WTC11 (cell line): ENCODE results near the gene QKI. TPM values are rescaled to one million over a fixed set of nuclear protein-coding genes. Genes with fewer than 3 reads are reported as not detected.

ENCODE experiments used
- ATAC-seq: fragments of 200-7000 bp; cut with Tn5 transposase; 2 replicates; pipeline ENCODE4 v1.10.0; 2021; ENCODE audit warnings: mild to moderate bottlenecking, moderate library complexity
- CTCF ChIA-PET: fragments of 300-600 bp; sonication (Branson Sonifier 250); formaldehyde crosslinking; loops from one replicate; lab custom pipeline; 2021; ENCODE audit warnings: antibody characterized with exemption; lab: Charles Lee
- POLR2A ChIA-PET: fragments of 350-600 bp; sonication (Branson Sonifier 250); formaldehyde crosslinking; loops from one replicate; lab custom pipeline; 2021; ENCODE audit warnings: antibody characterized with exemption; lab: Charles Lee
- DNase-seq: peaks from one replicate; pipeline ENCODE4 v3.0.0; 2021; ENCODE audit warnings: low spot score
- H3K27ac Mint-ChIP-seq: 2 replicates; pipeline ENCODE4 v1.8.0; 2021; ENCODE audit warnings: mixed read lengths
- H3K27me3 Mint-ChIP-seq: 2 replicates; pipeline ENCODE4 v1.8.0; 2021; ENCODE audit warnings: low read depth, mild to moderate bottlenecking, moderate library complexity, mixed read lengths
- H3K36me3 Mint-ChIP-seq: 2 replicates; pipeline ENCODE4 v1.8.0; 2021; ENCODE audit warnings: mixed read lengths
- H3K4me1 Mint-ChIP-seq: 2 replicates; pipeline ENCODE4 v1.8.0; 2022; ENCODE audit warnings: mixed read lengths
- H3K4me3 Mint-ChIP-seq: 2 replicates; pipeline ENCODE4 v1.8.0; 2021; ENCODE audit warnings: mild to moderate bottlenecking, moderate library complexity, mixed read lengths
- H3K9me3 Mint-ChIP-seq: 2 replicates; pipeline ENCODE4 v1.8.0; 2021; ENCODE audit warnings: mixed read lengths
- ATF1 ChIP-seq: sonication (generic); formaldehyde crosslinking; IDR thresholded peaks from 2 replicates; pipeline ENCODE4 v1.8.1; 2023; ENCODE audit warnings: mild to moderate bottlenecking, moderate library complexity, missing genetic modification reagents
- CREB1 ChIP-seq: sonication (generic); formaldehyde crosslinking; IDR thresholded peaks from 2 replicates; pipeline ENCODE4 v1.8.0; 2023; ENCODE audit warnings: mild to moderate bottlenecking, missing genetic modification reagents
- FOXJ3 ChIP-seq: sonication (generic); formaldehyde crosslinking; IDR thresholded peaks from 2 replicates; pipeline ENCODE4 v1.9.0; 2021; ENCODE audit warnings: missing genetic modification reagents, mild to moderate bottlenecking, borderline replicate concordance
- FOXP1 ChIP-seq: sonication (generic); formaldehyde crosslinking; IDR thresholded peaks from 2 replicates; pipeline ENCODE4 v1.8.0; 2022; ENCODE audit warnings: missing genetic modification reagents, mild to moderate bottlenecking, moderate library complexity, borderline replicate concordance
- JAZF1 ChIP-seq: fragments of 250-450 bp; sonication (Bioruptor Pico); IDR thresholded peaks from 2 replicates; pipeline ENCODE4 v1.9.0; 2021; ENCODE audit warnings: moderate library complexity, mild to moderate bottlenecking, inconsistent platforms
- NFE2L1 ChIP-seq: sonication (generic); formaldehyde crosslinking; IDR thresholded peaks from 2 replicates; pipeline ENCODE4 v1.8.1; 2023; ENCODE audit warnings: missing genetic modification reagents
- NR3C1 ChIP-seq: sonication (generic); formaldehyde crosslinking; conservative IDR thresholded peaks from 2 replicates; pipeline ENCODE4 v1.8.1; 2023; ENCODE audit warnings: low read depth, mild to moderate bottlenecking, missing genetic modification reagents
- SMAD4 ChIP-seq: sonication (generic); formaldehyde crosslinking; IDR thresholded peaks from 2 replicates; pipeline ENCODE4 v1.8.0; 2022; ENCODE audit warnings: mild to moderate bottlenecking, missing genetic modification reagents
- SOX15 ChIP-seq: fragments of 250-450 bp; sonication (Bioruptor Pico); IDR thresholded peaks from 2 replicates; pipeline ENCODE4 v1.9.0; 2021; ENCODE audit warnings: mild to moderate bottlenecking
- TEAD4 ChIP-seq: sonication (generic); formaldehyde crosslinking; IDR thresholded peaks from 2 replicates; pipeline ENCODE4 v1.8.0; 2022; ENCODE audit warnings: mild to moderate bottlenecking, missing genetic modification reagents
- ZNF396 ChIP-seq: fragments of 250-450 bp; sonication (Bioruptor Pico); IDR thresholded peaks from 2 replicates; pipeline ENCODE4 v1.8.0; 2021; ENCODE audit warnings: mild to moderate bottlenecking, moderate library complexity, borderline replicate concordance
- ZNF416 ChIP-seq: fragments of 250-450 bp; sonication (Bioruptor Pico); IDR thresholded peaks from 2 replicates; pipeline ENCODE4 v1.9.0; 2021; ENCODE audit warnings: mild to moderate bottlenecking, inconsistent platforms
- total RNA-seq: library from RNA; stranded (reverse); gene quantifications from 3 replicates; pipeline ENCODE4 v1.2.3, GENCODE V29; 2021
- TF ChIP-seq, protein P1 (sequence below): sonication (generic); formaldehyde crosslinking; IDR thresholded peaks from 2 replicates; pipeline ENCODE4 v1.8.0; 2022; ENCODE audit warnings: mild to moderate bottlenecking, missing genetic modification reagents
- TF ChIP-seq, protein P2 (sequence below): fragments of 250-450 bp; sonication (Bioruptor Pico); conservative IDR thresholded peaks from 2 replicates; pipeline ENCODE4 v1.9.0; 2021; ENCODE audit warnings: mild to moderate bottlenecking
- TF ChIP-seq, protein P3 (sequence below): sonication (generic); formaldehyde crosslinking; IDR thresholded peaks from 2 replicates; pipeline ENCODE4 v1.8.0; 2023; ENCODE audit warnings: mild to moderate bottlenecking, missing genetic modification reagents
- TF ChIP-seq, protein P4 (sequence below): sonication (generic); formaldehyde crosslinking; IDR thresholded peaks from 2 replicates; pipeline ENCODE4 v1.8.1; 2023; ENCODE audit warnings: mild to moderate bottlenecking, missing genetic modification reagents
- TF ChIP-seq, protein P5 (sequence below): fragments of 250-450 bp; sonication (Bioruptor Pico); IDR thresholded peaks from 2 replicates; pipeline ENCODE4 v1.9.0; 2021; ENCODE audit warnings: mild to moderate bottlenecking, borderline replicate concordance
- TF ChIP-seq, protein P6 (sequence below): sonication (generic); formaldehyde crosslinking; IDR thresholded peaks from 2 replicates; pipeline ENCODE4 v1.8.1; 2023; ENCODE audit warnings: mild to moderate bottlenecking, missing genetic modification reagents, moderate library complexity
- TF ChIP-seq, protein P7 (sequence below): sonication (generic); formaldehyde crosslinking; IDR thresholded peaks from 2 replicates; pipeline ENCODE4 v1.8.1; 2022; ENCODE audit warnings: low read depth, missing genetic modification reagents, borderline replicate concordance

QKI gene
- total RNA-seq, 1 experiment from 2014 or later: 145 TPM

DNA sequence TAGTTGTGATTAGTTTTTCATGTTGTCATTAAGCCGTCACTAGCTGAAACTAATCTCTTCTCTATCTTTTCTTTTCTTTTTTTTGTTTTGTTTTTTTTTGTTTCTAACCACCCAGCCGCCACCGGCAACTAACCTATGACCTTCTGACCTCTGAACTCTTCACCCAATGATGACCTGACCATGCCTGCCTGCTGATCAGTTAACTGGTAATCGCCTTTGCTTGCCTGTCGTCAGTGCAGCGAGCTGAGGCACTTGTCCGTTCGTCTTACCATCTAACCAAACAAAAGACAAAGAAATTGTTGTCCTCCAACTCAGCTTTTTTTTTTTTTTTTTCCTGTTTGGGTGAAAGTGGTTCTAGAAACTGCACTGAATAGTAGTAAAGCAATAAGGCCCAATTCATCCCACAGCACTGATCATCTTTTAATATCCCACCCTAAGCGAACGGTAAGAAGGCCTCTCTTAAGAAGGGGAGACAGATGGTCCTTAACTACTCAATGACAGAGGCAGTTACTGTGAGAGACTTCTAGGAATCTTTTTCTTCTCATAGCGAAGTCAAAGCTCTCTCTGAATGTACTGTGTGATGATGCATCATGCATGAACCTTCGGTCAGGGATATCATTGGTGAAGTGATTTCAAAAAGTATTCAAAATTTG is 156.2 kb downstream of the QKI start:
- H3K27ac Mint-ChIP-seq: peak overlapping the region; percentile 54; the same call in 1 of the 2 replicates

More for the DNA sequence above, 156.2 kb downstream of the QKI start:
- ChIA-PET POLR2A (interaction anchor here (0.6 kb wide), 1 partner anchor 141 kb away, joined by 3 read pairs; no protein-coding TSS in a partner anchor), CTCF (no interaction called here)
- DNase-seq: no peak
- no peak overlapping the region for H3K4me3 Mint-ChIP-seq
- no peaks in the 10 kb centered on the region for H3K9me3 Mint-ChIP-seq
- no peaks in the 10 kb centered on the region for H3K27me3 Mint-ChIP-seq
- H3K4me1 Mint-ChIP-seq: peaks cover 35% of the 10 kb centered on the region
- H3K36me3 Mint-ChIP-seq: peaks cover 16% of the 10 kb centered on the region
- ATAC-seq: no peak
- no peak for TF ChIP-seq SMAD4
- TF ChIP-seq, protein P1, sequence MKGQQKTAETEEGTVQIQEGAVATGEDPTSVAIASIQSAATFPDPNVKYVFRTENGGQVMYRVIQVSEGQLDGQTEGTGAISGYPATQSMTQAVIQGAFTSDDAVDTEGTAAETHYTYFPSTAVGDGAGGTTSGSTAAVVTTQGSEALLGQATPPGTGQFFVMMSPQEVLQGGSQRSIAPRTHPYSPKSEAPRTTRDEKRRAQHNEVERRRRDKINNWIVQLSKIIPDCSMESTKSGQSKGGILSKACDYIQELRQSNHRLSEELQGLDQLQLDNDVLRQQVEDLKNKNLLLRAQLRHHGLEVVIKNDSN: no peak
- TF ChIP-seq, protein P2, sequence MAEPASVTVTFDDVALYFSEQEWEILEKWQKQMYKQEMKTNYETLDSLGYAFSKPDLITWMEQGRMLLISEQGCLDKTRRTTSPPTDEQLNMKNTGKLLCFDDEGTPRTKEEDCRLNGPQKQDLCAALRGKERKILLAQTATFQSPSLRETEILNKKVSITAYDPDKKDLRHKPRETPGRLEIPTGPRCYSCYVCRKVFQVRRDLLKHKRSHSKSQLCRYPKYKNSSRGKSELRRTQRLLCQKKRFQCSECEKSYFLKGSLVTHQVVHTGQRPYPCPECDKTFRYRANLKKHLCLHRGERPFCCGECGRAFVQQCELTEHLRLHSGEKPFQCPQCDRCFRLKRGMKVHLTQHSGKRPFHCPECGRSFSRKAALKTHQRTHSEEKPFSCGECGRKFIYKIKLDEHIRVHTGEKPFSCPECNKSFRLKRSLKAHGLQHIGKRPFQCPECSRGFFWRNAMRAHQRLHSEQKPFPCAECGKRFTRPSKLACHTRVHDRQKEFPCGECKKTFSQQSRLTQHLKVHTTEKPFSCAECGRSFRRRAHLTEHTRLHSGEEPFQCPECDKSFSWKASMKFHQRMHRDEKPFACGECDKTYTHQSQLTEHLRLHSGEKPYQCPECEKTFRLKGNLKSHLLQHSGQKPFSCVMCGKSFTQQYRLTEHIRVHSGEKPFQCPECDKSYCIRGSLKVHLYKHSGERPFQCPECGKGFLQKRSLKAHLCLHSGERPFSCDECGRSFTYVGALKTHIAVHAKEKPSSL (CRISPR knock-in tag): no peak
- no peak for TF ChIP-seq FOXP1
- no peak for TF ChIP-seq CREB1 (CRISPR knock-in tag)
- TF ChIP-seq NFE2L1: no peak
- TF ChIP-seq, protein P3, sequence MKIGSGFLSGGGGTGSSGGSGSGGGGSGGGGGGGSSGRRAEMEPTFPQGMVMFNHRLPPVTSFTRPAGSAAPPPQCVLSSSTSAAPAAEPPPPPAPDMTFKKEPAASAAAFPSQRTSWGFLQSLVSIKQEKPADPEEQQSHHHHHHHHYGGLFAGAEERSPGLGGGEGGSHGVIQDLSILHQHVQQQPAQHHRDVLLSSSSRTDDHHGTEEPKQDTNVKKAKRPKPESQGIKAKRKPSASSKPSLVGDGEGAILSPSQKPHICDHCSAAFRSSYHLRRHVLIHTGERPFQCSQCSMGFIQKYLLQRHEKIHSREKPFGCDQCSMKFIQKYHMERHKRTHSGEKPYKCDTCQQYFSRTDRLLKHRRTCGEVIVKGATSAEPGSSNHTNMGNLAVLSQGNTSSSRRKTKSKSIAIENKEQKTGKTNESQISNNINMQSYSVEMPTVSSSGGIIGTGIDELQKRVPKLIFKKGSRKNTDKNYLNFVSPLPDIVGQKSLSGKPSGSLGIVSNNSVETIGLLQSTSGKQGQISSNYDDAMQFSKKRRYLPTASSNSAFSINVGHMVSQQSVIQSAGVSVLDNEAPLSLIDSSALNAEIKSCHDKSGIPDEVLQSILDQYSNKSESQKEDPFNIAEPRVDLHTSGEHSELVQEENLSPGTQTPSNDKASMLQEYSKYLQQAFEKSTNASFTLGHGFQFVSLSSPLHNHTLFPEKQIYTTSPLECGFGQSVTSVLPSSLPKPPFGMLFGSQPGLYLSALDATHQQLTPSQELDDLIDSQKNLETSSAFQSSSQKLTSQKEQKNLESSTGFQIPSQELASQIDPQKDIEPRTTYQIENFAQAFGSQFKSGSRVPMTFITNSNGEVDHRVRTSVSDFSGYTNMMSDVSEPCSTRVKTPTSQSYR (CRISPR knock-in tag): no peak
- no peak for TF ChIP-seq TEAD4
- TF ChIP-seq JAZF1: no peak
- no peak for TF ChIP-seq SOX15 (CRISPR knock-in tag)
- no peak for TF ChIP-seq FOXJ3 (CRISPR knock-in tag)
- no peak for TF ChIP-seq ZNF396 (CRISPR knock-in tag)
- TF ChIP-seq, protein P4, sequence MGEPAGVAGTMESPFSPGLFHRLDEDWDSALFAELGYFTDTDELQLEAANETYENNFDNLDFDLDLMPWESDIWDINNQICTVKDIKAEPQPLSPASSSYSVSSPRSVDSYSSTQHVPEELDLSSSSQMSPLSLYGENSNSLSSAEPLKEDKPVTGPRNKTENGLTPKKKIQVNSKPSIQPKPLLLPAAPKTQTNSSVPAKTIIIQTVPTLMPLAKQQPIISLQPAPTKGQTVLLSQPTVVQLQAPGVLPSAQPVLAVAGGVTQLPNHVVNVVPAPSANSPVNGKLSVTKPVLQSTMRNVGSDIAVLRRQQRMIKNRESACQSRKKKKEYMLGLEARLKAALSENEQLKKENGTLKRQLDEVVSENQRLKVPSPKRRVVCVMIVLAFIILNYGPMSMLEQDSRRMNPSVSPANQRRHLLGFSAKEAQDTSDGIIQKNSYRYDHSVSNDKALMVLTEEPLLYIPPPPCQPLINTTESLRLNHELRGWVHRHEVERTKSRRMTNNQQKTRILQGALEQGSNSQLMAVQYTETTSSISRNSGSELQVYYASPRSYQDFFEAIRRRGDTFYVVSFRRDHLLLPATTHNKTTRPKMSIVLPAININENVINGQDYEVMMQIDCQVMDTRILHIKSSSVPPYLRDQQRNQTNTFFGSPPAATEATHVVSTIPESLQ (CRISPR knock-in tag): no peak
- TF ChIP-seq, protein P5, sequence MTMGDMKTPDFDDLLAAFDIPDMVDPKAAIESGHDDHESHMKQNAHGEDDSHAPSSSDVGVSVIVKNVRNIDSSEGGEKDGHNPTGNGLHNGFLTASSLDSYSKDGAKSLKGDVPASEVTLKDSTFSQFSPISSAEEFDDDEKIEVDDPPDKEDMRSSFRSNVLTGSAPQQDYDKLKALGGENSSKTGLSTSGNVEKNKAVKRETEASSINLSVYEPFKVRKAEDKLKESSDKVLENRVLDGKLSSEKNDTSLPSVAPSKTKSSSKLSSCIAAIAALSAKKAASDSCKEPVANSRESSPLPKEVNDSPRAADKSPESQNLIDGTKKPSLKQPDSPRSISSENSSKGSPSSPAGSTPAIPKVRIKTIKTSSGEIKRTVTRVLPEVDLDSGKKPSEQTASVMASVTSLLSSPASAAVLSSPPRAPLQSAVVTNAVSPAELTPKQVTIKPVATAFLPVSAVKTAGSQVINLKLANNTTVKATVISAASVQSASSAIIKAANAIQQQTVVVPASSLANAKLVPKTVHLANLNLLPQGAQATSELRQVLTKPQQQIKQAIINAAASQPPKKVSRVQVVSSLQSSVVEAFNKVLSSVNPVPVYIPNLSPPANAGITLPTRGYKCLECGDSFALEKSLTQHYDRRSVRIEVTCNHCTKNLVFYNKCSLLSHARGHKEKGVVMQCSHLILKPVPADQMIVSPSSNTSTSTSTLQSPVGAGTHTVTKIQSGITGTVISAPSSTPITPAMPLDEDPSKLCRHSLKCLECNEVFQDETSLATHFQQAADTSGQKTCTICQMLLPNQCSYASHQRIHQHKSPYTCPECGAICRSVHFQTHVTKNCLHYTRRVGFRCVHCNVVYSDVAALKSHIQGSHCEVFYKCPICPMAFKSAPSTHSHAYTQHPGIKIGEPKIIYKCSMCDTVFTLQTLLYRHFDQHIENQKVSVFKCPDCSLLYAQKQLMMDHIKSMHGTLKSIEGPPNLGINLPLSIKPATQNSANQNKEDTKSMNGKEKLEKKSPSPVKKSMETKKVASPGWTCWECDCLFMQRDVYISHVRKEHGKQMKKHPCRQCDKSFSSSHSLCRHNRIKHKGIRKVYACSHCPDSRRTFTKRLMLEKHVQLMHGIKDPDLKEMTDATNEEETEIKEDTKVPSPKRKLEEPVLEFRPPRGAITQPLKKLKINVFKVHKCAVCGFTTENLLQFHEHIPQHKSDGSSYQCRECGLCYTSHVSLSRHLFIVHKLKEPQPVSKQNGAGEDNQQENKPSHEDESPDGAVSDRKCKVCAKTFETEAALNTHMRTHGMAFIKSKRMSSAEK (CRISPR knock-in tag): no peak
- TF ChIP-seq ZNF416 (CRISPR knock-in tag): no peak
- TF ChIP-seq, protein P6, sequence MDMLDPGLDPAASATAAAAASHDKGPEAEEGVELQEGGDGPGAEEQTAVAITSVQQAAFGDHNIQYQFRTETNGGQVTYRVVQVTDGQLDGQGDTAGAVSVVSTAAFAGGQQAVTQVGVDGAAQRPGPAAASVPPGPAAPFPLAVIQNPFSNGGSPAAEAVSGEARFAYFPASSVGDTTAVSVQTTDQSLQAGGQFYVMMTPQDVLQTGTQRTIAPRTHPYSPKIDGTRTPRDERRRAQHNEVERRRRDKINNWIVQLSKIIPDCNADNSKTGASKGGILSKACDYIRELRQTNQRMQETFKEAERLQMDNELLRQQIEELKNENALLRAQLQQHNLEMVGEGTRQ: no peak
- no peak for TF ChIP-seq ATF1
- no peak for TF ChIP-seq NR3C1 (CRISPR knock-in tag)
- TF ChIP-seq, protein P7, sequence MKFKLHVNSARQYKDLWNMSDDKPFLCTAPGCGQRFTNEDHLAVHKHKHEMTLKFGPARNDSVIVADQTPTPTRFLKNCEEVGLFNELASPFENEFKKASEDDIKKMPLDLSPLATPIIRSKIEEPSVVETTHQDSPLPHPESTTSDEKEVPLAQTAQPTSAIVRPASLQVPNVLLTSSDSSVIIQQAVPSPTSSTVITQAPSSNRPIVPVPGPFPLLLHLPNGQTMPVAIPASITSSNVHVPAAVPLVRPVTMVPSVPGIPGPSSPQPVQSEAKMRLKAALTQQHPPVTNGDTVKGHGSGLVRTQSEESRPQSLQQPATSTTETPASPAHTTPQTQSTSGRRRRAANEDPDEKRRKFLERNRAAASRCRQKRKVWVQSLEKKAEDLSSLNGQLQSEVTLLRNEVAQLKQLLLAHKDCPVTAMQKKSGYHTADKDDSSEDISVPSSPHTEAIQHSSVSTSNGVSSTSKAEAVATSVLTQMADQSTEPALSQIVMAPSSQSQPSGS (CRISPR knock-in tag): no peak
